ENCODE data around the gene FNBP1L.
A peak's percentile ranks its signal among the peaks of the same experiment; 100 is the strongest.

Gene FNBP1L

GRCh38 chr1:93598861-93599439 is 151.0 kb downstream of the FNBP1L start (continued):
- TF ChIP-seq ZNF202 (tag by site-specific recombination; IDR thresholded peaks at IDR 0.05; ENCODE audit: borderline replicate concordance) = no peak
- no peak for TF ChIP-seq FEZF1 (tag by site-specific recombination; IDR thresholded peaks at IDR 0.05)
- no peak for TF ChIP-seq ZNF521 (tag by site-specific recombination; IDR thresholded peaks at IDR 0.05)
- TF ChIP-seq ZNF112 (tag by site-specific recombination; IDR thresholded peaks at IDR 0.05) = no peak
- no peak for TF ChIP-seq ZNF791 (tag by site-specific recombination; IDR thresholded peaks at IDR 0.05)
- no peak for TF ChIP-seq ZNF707 (tag by site-specific recombination; IDR thresholded peaks at IDR 0.05)
- TF ChIP-seq ZNF677 (tag by site-specific recombination; IDR thresholded peaks at IDR 0.05) = no peak
- no peak for TF ChIP-seq ZNF16 (tag by site-specific recombination; IDR thresholded peaks at IDR 0.05; ENCODE audit: low read depth)
- TF ChIP-seq ZNF501 (tag by site-specific recombination; IDR thresholded peaks at IDR 0.05) = no peak
- no peak for TF ChIP-seq ZNF174 (tag by site-specific recombination; IDR thresholded peaks at IDR 0.05)
- TF ChIP-seq ZNF211 (tag by site-specific recombination; IDR thresholded peaks at IDR 0.05; ENCODE audit: low read depth) = no peak
- no peak for TF ChIP-seq ZBTB17 (tag by site-specific recombination; IDR thresholded peaks at IDR 0.05)
- TF ChIP-seq REST (tag by site-specific recombination; IDR thresholded peaks at IDR 0.05) = no peak
- no peak for TF ChIP-seq ZNF549 (tag by site-specific recombination; IDR thresholded peaks at IDR 0.05)

- Histone ChIP-seq H3K9me3 (ENCODE audit: control insufficient read depth, insufficient read depth, low read depth, low read length) (no peaks in the 10 kb centered on the region), H3K4me1 (ENCODE audit: control insufficient read depth, insufficient read depth, low read length) (no peaks in the 10 kb centered on the region), H3K27ac (ENCODE audit: extremely low read depth, low read depth, low read length) (no peak overlapping the region), H3K36me3 (ENCODE audit: control insufficient read depth in 2 of 2, insufficient read depth in 1 of 2, low read length in 2 of 2) (no peaks in the 10 kb centered on the region), H3K4me3 (ENCODE audit: low read depth, low read length) (no peak overlapping the region)
- no peak for TF ChIP-seq ZNF488 (tag by site-specific recombination; IDR thresholded peaks at IDR 0.05)
- TF ChIP-seq SCRT2 (tag by site-specific recombination; IDR thresholded peaks at IDR 0.05) = 0 out of 2 replicates have a peak, but pooled peaks have one; percentile 41
- ChIA-PET CTCF (no interaction called here), POLR2A (no interaction called here)
Measured at GRCh38 chr1:93599479-93599878, 151.6 kb downstream of the FNBP1L start.

GRCh38 chr1:93600663-93601062 is 152.7 kb downstream of the FNBP1L start:
- H3K27ac ChIP-seq (ENCODE audit: extremely low read depth, low read depth, low read length) = no peak overlapping the region
- ChIA-PET POLR2A (no interaction called here), CTCF (interaction anchor here (0.6 to 0.7 kb wide), 2 partner anchors 16 to 22 kb away, joined by 3 to 4 read pairs; no protein-coding TSS in a partner anchor)
- H3K4me1 ChIP-seq (ENCODE audit: control insufficient read depth, insufficient read depth, low read length) = 0 out of 2 replicates have a peak, but pooled peaks cover under 1% of the 10 kb centered on the region
- H3K9me3 ChIP-seq (ENCODE audit: control insufficient read depth, insufficient read depth, low read depth, low read length) = no peaks in the 10 kb centered on the region
- no peaks in the 10 kb centered on the region for H3K36me3 ChIP-seq (ENCODE audit: control insufficient read depth in 2 of 2, insufficient read depth in 1 of 2, low read length in 2 of 2)
- H3K4me3 ChIP-seq (ENCODE audit: low read depth, low read length) = no peak overlapping the region
- TF ChIP-seq ZNF704 (tag by site-specific recombination; IDR thresholded peaks at IDR 0.05) (no peak), KLF16 (tag by site-specific recombination; IDR thresholded peaks at IDR 0.05) (no peak), ZNF223 (tag by site-specific recombination; IDR thresholded peaks at IDR 0.05) (no peak), GLIS1 (tag by site-specific recombination; IDR thresholded peaks at IDR 0.05) (no peak), ZNF121 (tag by site-specific recombination; IDR thresholded peaks at IDR 0.05) (no peak), ZNF600 (tag by site-specific recombination; IDR thresholded peaks at IDR 0.05) (no peak), PRDM2 (tag by site-specific recombination; IDR thresholded peaks at IDR 0.05; ENCODE audit: borderline replicate concordance) (no peak), ZNF843 (tag by site-specific recombination; IDR thresholded peaks at IDR 0.05) (no peak)
